HepG2 (cell line): ENCODE results near the gene RAB24. TPM values are rescaled to one million over a fixed set of nuclear protein-coding genes. Genes with fewer than 3 reads are reported as not detected.

Experiments
- BRD4 ChIP-seq: sonication (generic); formaldehyde crosslinking; IDR thresholded peaks from 2 replicates; pipeline ENCODE4 v1.4.0; 2020; ENCODE audit warnings: missing genetic modification reagents
- CAMTA2 ChIP-seq: sonication (generic); formaldehyde crosslinking; IDR thresholded peaks from 2 replicates; pipeline ENCODE4 v1.4.0; 2020; ENCODE audit warnings: mild to moderate bottlenecking, missing genetic modification reagents, borderline replicate concordance
- GZF1 ChIP-seq: sonication (generic); formaldehyde crosslinking; IDR thresholded peaks from 2 replicates; pipeline ENCODE4 v1.5.1; 2020; ENCODE audit warnings: mild to moderate bottlenecking, missing genetic modification reagents
- IRF1 ChIP-seq: sonication (generic); formaldehyde crosslinking; IDR thresholded peaks from 2 replicates; pipeline ENCODE4 v1.4.0; 2020; ENCODE audit warnings: low read depth, mild to moderate bottlenecking, missing genetic modification reagents
- IRF2 ChIP-seq: IDR thresholded peaks from 2 replicates; pipeline ENCODE4 v1.6.1; 2018; ENCODE audit warnings: missing genetic modification reagents, missing compliant biosample characterization
- KDM4B ChIP-seq: sonication (generic); formaldehyde crosslinking; IDR thresholded peaks from 2 replicates; pipeline ENCODE4 v1.4.0; 2020; ENCODE audit warnings: missing genetic modification reagents
- MLLT10 ChIP-seq: sonication (generic); formaldehyde crosslinking; IDR thresholded peaks from 2 replicates; pipeline ENCODE4 v1.4.0; 2020; ENCODE audit warnings: missing genetic modification reagents
- NR1H2 ChIP-seq: sonication (generic); formaldehyde crosslinking; IDR thresholded peaks from 2 replicates; pipeline ENCODE4 v1.8.1; 2022; ENCODE audit warnings: low read depth, missing genetic modification reagents, borderline replicate concordance
- PBX3 ChIP-seq: sonication (generic); formaldehyde crosslinking; IDR thresholded peaks from 2 replicates; pipeline ENCODE4 v1.8.1; 2023; ENCODE audit warnings: missing genetic modification reagents, inconsistent platforms, borderline replicate concordance
- PLRG1 ChIP-seq: fragments of 450-650 bp; conservative IDR thresholded peaks from 2 replicates; pipeline ENCODE4 v1.6.1; 2016
- RFXAP ChIP-seq: sonication (generic); formaldehyde crosslinking; IDR thresholded peaks from 2 replicates; pipeline ENCODE4 v1.4.0; 2020; ENCODE audit warnings: missing genetic modification reagents, borderline replicate concordance
- SMAD9 ChIP-seq: sonication (generic); formaldehyde crosslinking; IDR thresholded peaks from 2 replicates; pipeline ENCODE4 v1.5.1; 2020; ENCODE audit warnings: mild to moderate bottlenecking, missing genetic modification reagents
- ZBTB10 ChIP-seq: sonication (generic); formaldehyde crosslinking; IDR thresholded peaks from 2 replicates; pipeline ENCODE4 v1.4.0; 2020; ENCODE audit warnings: missing genetic modification reagents, borderline replicate concordance
- ZBTB8A ChIP-seq: sonication (generic); formaldehyde crosslinking; IDR thresholded peaks from 2 replicates; pipeline ENCODE4 v1.4.0; 2020; ENCODE audit warnings: mild to moderate bottlenecking, low read depth, missing genetic modification reagents, borderline replicate concordance
- ZNF24 ChIP-seq: fragments of 450-650 bp; IDR thresholded peaks from 2 replicates; pipeline ENCODE4 v1.6.1; 2017; ENCODE audit warnings: antibody characterized with exemption, mild to moderate bottlenecking
- ZNF432 ChIP-seq: sonication (generic); formaldehyde crosslinking; IDR thresholded peaks from 2 replicates; pipeline ENCODE4 v1.5.0; 2020; ENCODE audit warnings: missing genetic modification reagents, mild to moderate bottlenecking, borderline replicate concordance
- ZNF564 ChIP-seq: sonication (generic); formaldehyde crosslinking; IDR thresholded peaks from 2 replicates; pipeline ENCODE4 v1.8.1; 2023; ENCODE audit warnings: mild to moderate bottlenecking, missing genetic modification reagents
- ZNF773 ChIP-seq: sonication (generic); formaldehyde crosslinking; IDR thresholded peaks from 2 replicates; pipeline ENCODE4 v1.4.0; 2020; ENCODE audit warnings: missing genetic modification reagents, borderline replicate concordance
- ZNF792 ChIP-seq: IDR thresholded peaks from 2 replicates; pipeline ENCODE4 v1.6.1; 2016
- polyA plus RNA-seq, 8 experiments: library from polyadenylated mRNA; depleted of rRNA in 3 of 8; stranded (reverse) in 7 of 8; unstranded in 1 of 8; fragments of >200 nt; fragmentation: Illumina TruSeq in 4 of 8; extraction: Trizol in 4 of 8; gene quantifications; 2 replicates each; pipeline versions ENCODE4 v1.2.1 to v1.2.3, GENCODE V29; 2011 to 2016; ENCODE audit warnings: low read depth in 4 of 8, missing spikeins in 1 of 8, mixed read lengths in 1 of 8; ENCODE audit not compliant: insufficient read depth in 1 of 8
- total RNA-seq, 5 experiments: library from RNA; depleted of rRNA; stranded (reverse); fragments of >200 nt; fragmentation: Illumina TruSeq; extraction: Trizol; gene quantifications; 2 replicates each; pipeline ENCODE4 v1.2.3, GENCODE V29; 2016; ENCODE audit warnings: low read depth in 1 of 5
- TF ChIP-seq, protein P1 (sequence below): sonication (generic); formaldehyde crosslinking; IDR thresholded peaks from 2 replicates; pipeline ENCODE4 v1.4.0; 2020; ENCODE audit warnings: missing genetic modification reagents, borderline replicate concordance
- TF ChIP-seq, protein P2 (sequence below): sonication (generic); formaldehyde crosslinking; IDR thresholded peaks from 2 replicates; pipeline ENCODE4 v1.4.0; 2020; ENCODE audit warnings: missing genetic modification reagents, borderline replicate concordance

RAB24 gene
- total and polyA plus RNA-seq, 2 of the 13 experiments (the other 11 are each of a cell fraction or from before 2014, with no cell fraction given) = 22.9 to 63.7 TPM

DNA sequence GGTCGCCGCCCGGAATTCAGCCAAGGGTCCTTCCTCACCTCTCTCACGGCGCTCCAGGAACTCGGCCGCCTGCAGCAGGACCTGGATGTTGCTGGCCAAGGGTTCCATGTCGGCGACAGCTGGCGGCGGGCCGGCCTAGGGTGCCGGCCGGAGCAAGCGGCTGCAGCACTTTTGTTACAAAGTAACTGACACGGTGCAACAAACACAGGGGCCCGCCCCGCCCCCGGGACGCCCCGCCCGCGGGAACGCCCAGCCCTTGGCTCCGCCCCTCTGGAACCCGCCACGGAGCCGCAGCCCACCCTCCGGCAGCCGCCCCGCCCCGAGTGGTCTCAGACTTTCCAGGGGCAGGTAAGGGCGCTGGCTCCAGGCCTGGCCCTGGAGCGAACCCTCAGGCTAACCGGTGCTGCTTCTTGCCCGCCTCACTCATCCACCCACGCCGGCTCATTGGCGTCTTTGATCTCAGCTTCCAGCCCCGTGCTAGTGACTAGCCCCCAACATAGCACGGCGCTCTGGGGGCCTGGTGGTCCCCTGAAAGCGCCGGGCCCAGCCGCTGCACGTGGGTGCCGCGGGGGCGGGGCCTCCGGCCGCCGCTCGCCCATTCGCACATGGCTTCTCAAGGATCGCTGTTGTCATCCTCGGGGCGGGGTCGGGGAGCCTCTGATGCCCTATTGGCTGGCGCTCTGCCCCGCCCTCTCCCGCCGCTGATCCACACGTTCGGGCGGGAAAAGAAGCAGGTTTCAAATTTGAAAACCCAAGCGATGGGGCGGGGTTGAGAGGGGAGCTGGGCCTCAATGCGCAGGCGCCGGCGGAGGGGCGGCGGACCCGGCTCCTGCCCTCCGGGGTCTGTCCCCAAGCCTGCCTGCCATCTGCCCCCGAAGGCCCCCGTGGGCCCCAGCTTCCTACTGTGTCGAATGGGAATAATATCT lies 8.5 kb upstream of the RAB24 start, which contains the start of gene MXD3 (continued):
- TF ChIP-seq, protein P1, sequence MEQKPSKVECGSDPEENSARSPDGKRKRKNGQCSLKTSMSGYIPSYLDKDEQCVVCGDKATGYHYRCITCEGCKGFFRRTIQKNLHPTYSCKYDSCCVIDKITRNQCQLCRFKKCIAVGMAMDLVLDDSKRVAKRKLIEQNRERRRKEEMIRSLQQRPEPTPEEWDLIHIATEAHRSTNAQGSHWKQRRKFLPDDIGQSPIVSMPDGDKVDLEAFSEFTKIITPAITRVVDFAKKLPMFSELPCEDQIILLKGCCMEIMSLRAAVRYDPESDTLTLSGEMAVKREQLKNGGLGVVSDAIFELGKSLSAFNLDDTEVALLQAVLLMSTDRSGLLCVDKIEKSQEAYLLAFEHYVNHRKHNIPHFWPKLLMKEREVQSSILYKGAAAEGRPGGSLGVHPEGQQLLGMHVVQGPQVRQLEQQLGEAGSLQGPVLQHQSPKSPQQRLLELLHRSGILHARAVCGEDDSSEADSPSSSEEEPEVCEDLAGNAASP (CRISPR knock-in tag) = peak; percentile 54; the same call in 1 of the 2 replicates
- TF ChIP-seq ZNF432 (CRISPR knock-in tag) = no peak
- no peak for TF ChIP-seq PBX3 (CRISPR knock-in tag)
- no peak for TF ChIP-seq ZNF792 (CRISPR knock-in tag)
- no peak for TF ChIP-seq PLRG1
- TF ChIP-seq KDM4B = no peak
- no peak for TF ChIP-seq GZF1 (CRISPR knock-in tag)
- no peak for TF ChIP-seq SMAD9
- TF ChIP-seq ZNF773 (CRISPR knock-in tag) = peak; percentile 40; the same call in 1 of the 2 replicates
- TF ChIP-seq, protein P2, sequence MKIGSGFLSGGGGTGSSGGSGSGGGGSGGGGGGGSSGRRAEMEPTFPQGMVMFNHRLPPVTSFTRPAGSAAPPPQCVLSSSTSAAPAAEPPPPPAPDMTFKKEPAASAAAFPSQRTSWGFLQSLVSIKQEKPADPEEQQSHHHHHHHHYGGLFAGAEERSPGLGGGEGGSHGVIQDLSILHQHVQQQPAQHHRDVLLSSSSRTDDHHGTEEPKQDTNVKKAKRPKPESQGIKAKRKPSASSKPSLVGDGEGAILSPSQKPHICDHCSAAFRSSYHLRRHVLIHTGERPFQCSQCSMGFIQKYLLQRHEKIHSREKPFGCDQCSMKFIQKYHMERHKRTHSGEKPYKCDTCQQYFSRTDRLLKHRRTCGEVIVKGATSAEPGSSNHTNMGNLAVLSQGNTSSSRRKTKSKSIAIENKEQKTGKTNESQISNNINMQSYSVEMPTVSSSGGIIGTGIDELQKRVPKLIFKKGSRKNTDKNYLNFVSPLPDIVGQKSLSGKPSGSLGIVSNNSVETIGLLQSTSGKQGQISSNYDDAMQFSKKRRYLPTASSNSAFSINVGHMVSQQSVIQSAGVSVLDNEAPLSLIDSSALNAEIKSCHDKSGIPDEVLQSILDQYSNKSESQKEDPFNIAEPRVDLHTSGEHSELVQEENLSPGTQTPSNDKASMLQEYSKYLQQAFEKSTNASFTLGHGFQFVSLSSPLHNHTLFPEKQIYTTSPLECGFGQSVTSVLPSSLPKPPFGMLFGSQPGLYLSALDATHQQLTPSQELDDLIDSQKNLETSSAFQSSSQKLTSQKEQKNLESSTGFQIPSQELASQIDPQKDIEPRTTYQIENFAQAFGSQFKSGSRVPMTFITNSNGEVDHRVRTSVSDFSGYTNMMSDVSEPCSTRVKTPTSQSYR (CRISPR knock-in tag) = no peak
- no peak for TF ChIP-seq RFXAP (CRISPR knock-in tag)
- TF ChIP-seq ZNF564 (CRISPR knock-in tag) = peak; percentile 46; the same call in 1 of the 2 replicates
- no peak for TF ChIP-seq NR1H2 (CRISPR knock-in tag)
- no peak for TF ChIP-seq IRF2 (CRISPR knock-in tag)
- TF ChIP-seq CAMTA2 (CRISPR knock-in tag) = no peak
- TF ChIP-seq MLLT10 = no peak
- TF ChIP-seq ZNF24 = no peak
- no peak for TF ChIP-seq IRF1
- no peak for TF ChIP-seq ZBTB10 (CRISPR knock-in tag)
- TF ChIP-seq BRD4 (CRISPR knock-in tag) = no peak
- no peak for TF ChIP-seq ZBTB8A (CRISPR knock-in tag)
